ENCODE measurements around the gene PTPN6.

PTPN6 gene

GRCh38 chr12:6974180-6974579, 23.0 kb downstream of the PTPN6 start:
- H3F3A ChIP-seq (ENCODE audit: control insufficient read depth, insufficient read depth) = peaks cover 6% of the 10 kb centered on the region; the same call in 1 of the 2 replicates
- no peak overlapping the region for H3K4me3 ChIP-seq (ENCODE audit: low read length)
- TF ChIP-seq, protein P1, sequence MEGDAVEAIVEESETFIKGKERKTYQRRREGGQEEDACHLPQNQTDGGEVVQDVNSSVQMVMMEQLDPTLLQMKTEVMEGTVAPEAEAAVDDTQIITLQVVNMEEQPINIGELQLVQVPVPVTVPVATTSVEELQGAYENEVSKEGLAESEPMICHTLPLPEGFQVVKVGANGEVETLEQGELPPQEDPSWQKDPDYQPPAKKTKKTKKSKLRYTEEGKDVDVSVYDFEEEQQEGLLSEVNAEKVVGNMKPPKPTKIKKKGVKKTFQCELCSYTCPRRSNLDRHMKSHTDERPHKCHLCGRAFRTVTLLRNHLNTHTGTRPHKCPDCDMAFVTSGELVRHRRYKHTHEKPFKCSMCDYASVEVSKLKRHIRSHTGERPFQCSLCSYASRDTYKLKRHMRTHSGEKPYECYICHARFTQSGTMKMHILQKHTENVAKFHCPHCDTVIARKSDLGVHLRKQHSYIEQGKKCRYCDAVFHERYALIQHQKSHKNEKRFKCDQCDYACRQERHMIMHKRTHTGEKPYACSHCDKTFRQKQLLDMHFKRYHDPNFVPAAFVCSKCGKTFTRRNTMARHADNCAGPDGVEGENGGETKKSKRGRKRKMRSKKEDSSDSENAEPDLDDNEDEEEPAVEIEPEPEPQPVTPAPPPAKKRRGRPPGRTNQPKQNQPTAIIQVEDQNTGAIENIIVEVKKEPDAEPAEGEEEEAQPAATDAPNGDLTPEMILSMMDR (IDR thresholded peaks at IDR 0.05; ENCODE audit: low read depth, low read length, poor library complexity, severe bottlenecking) = no peak
- TF ChIP-seq EZH2phosphoT487 (IDR thresholded peaks at IDR 0.05; ENCODE audit: borderline replicate concordance, low read length) = no peak
- H3K27ac ChIP-seq (ENCODE audit: low read depth, low read length) = no peak overlapping the region
- H3K27me3 ChIP-seq (ENCODE audit: control insufficient read depth, low read length) = no peaks in the 10 kb centered on the region
- peaks cover 91% of the 10 kb centered on the region for H3K36me3 ChIP-seq (ENCODE audit: control insufficient read depth, low read length)
- H3K9me3 ChIP-seq (ENCODE audit: control insufficient read depth, insufficient read depth, low read length) = no peaks in the 10 kb centered on the region
- peaks cover 53% of the 10 kb centered on the region for H3K79me2 ChIP-seq (ENCODE audit: control insufficient read depth, low read length)
- H3K4me1 ChIP-seq (ENCODE audit: control insufficient read depth, low read length) = peaks cover 19% of the 10 kb centered on the region
- no peak overlapping the region for H3K4me2 ChIP-seq (ENCODE audit: low read length)
- peaks cover 2% of the 10 kb centered on the region; the same call in 1 of the 2 replicates for H4K20me1 ChIP-seq (ENCODE audit: control insufficient read depth, insufficient read depth, low read depth, low read length)
- H3K9me2 ChIP-seq (replicated peaks; ENCODE audit: control insufficient read depth, low read length) = no peaks in the 10 kb centered on the region

DNA sequence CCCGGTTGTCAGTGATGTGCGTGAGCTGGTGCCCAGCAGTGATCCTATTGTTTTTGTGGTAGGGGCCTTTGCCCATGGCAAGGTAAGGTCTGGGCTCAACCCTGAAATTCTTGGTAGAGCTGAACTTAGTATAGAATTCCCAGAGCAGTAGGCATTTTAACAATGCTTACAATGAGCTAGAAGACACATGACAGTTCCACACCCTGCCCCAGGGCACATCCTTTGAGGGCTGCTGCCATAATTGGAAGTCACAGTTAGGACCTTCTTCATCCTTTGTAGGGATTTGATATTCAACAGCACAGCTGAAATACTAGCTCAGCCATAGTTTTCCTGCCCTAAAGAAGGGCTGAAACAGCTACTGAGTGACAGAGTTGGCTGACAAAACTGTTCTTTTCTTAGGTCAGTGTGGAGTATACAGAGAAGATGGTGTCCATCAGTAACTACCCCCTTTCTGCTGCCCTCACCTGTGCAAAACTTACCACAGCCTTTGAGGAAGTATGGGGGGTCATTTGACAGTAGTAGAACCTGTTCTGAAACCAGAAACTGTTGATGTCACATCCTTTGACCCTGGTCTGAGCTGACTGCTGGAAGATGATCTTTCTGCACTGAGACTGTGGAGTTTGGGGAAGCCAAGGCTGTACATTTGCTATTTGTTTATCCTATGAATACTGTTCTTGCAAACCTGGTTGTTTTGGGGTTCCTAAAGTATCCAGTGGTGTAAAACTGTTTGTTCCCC, 24.3 kb downstream of the PTPN6 start:
- H3K4me1 ChIP-seq (ENCODE audit: control insufficient read depth, low read length) = peaks cover 16% of the 10 kb centered on the region
- no peak overlapping the region for H3K4me2 ChIP-seq (ENCODE audit: low read length)
- no peak overlapping the region for H3K27ac ChIP-seq (ENCODE audit: low read depth, low read length)
- H3K27me3 ChIP-seq (ENCODE audit: control insufficient read depth, low read length) = no peaks in the 10 kb centered on the region
- no peaks in the 10 kb centered on the region for H4K20me1 ChIP-seq (ENCODE audit: control insufficient read depth, insufficient read depth, low read depth, low read length)
- H3K36me3 ChIP-seq (ENCODE audit: control insufficient read depth, low read length) = peaks cover 91% of the 10 kb centered on the region
- no peak overlapping the region for H3K4me3 ChIP-seq (ENCODE audit: low read length)
- no peaks in the 10 kb centered on the region for H3K9me2 ChIP-seq (replicated peaks; ENCODE audit: control insufficient read depth, low read length)
- H3F3A ChIP-seq (ENCODE audit: control insufficient read depth, insufficient read depth) = peaks cover 4% of the 10 kb centered on the region; the same call in 1 of the 2 replicates
- TF ChIP-seq, protein P1 (IDR thresholded peaks at IDR 0.05; ENCODE audit: low read depth, low read length, poor library complexity, severe bottlenecking) = no peak
- TF ChIP-seq EZH2phosphoT487 (IDR thresholded peaks at IDR 0.05; ENCODE audit: borderline replicate concordance, low read length) = no peak
- peaks cover 40% of the 10 kb centered on the region for H3K79me2 ChIP-seq (ENCODE audit: control insufficient read depth, low read length)
- no peaks in the 10 kb centered on the region for H3K9me3 ChIP-seq (ENCODE audit: control insufficient read depth, insufficient read depth, low read length)

DNA sequence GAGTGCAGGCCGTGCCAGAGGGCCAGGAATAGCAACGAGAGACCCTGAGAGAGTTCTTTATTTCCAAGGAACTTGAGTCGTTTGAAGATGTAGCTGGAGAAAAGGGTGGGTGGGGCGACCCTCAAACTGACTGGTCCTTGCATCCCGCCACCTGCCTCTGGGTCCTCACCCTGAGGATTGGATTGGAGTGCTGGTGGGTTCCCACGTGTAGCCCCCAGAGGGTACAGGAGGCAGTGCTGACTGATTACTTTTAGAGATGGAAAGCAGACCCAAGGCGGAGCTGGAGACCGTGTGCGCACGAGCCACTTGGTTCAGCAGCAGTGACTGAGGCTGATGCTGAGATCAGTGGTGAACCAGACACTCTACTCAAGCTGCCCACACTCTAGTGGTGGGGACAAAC, 26.5 kb downstream of the PTPN6 start:
- Histone ChIP-seq H3K4me2 (ENCODE audit: low read length) (no peak overlapping the region), H4K20me1 (ENCODE audit: control insufficient read depth, insufficient read depth, low read depth, low read length) (no peaks in the 10 kb centered on the region), H3K4me3 (ENCODE audit: low read length) (no peak overlapping the region), H3K9me3 (ENCODE audit: control insufficient read depth, insufficient read depth, low read length) (no peaks in the 10 kb centered on the region), H3F3A (ENCODE audit: control insufficient read depth, insufficient read depth) (peaks cover 5% of the 10 kb centered on the region; the same call in 1 of the 2 replicates), H3K79me2 (ENCODE audit: control insufficient read depth, low read length) (peaks cover 20% of the 10 kb centered on the region), H3K27me3 (ENCODE audit: control insufficient read depth, low read length) (no peaks in the 10 kb centered on the region), H3K4me1 (ENCODE audit: control insufficient read depth, low read length) (peaks cover 7% of the 10 kb centered on the region), H3K9me2 (replicated peaks; ENCODE audit: control insufficient read depth, low read length) (no peaks in the 10 kb centered on the region), H3K36me3 (ENCODE audit: control insufficient read depth, low read length) (peaks cover 94% of the 10 kb centered on the region), H3K27ac (ENCODE audit: low read depth, low read length) (no peak overlapping the region)
- no peak for TF ChIP-seq EZH2phosphoT487 (IDR thresholded peaks at IDR 0.05; ENCODE audit: borderline replicate concordance, low read length)
- TF ChIP-seq, protein P1 (IDR thresholded peaks at IDR 0.05; ENCODE audit: low read depth, low read length, poor library complexity, severe bottlenecking) = no peak

All from DOHH2 (cell line).